Measurements from ENCODE around the gene BIN1.

The BIN1 gene

GRCh38 chr2:127078028-127078427, 28.9 kb downstream of the BIN1 start:
- no peak for DNase-seq (ENCODE audit: low read depth in 2 of 2)

GRCh38 chr2:127076924-127077323, 30.0 kb downstream of the BIN1 start:
- DNase-seq (ENCODE audit: low read depth in 2 of 2) = no peak

- DNase-seq (ENCODE audit: low read depth in 2 of 2) = no peak
Measured at GRCh38 chr2:127076290-127076689, 30.7 kb downstream of the BIN1 start.

GRCh38 chr2:127075821-127076220, 31.1 kb downstream of the BIN1 start:
- DNase-seq (ENCODE audit: low read depth in 2 of 2) = no peak

- DNase-seq (ENCODE audit: low read depth in 2 of 2) = no peak
Measured at GRCh38 chr2:127074936-127075335, 32.0 kb downstream of the BIN1 start.

GRCh38 chr2:127074358-127074757, 32.6 kb downstream of the BIN1 start:
- DNase-seq (ENCODE audit: low read depth in 2 of 2) = no peak

- no peak for DNase-seq (ENCODE audit: low read depth in 2 of 2)
Measured at GRCh38 chr2:127072970-127073369, 34.0 kb downstream of the BIN1 start.

GRCh38 chr2:127072396-127072795, 34.6 kb downstream of the BIN1 start:
- DNase-seq (ENCODE audit: low read depth in 2 of 2) = no peak

GRCh38 chr2:127071901-127072328, 35.0 kb downstream of the BIN1 start:
- DNase-seq (ENCODE audit: low read depth in 2 of 2) = no peak

GRCh38 chr2:127070221-127070620, 36.7 kb downstream of the BIN1 start:
- DNase-seq (ENCODE audit: low read depth in 2 of 2) = no peak

GRCh38 chr2:127069536-127069935, 37.4 kb downstream of the BIN1 start:
- no peak for DNase-seq (ENCODE audit: low read depth in 2 of 2)

GRCh38 chr2:127069003-127069402, 38.0 kb downstream of the BIN1 start:
- DNase-seq (ENCODE audit: low read depth in 2 of 2) = no peak

GRCh38 chr2:127068351-127068741, 38.6 kb downstream of the BIN1 start:
- no peak for DNase-seq (ENCODE audit: low read depth in 2 of 2)

- DNase-seq (ENCODE audit: low read depth in 2 of 2) = peak; percentile 40 to 62
Measured at GRCh38 chr2:127067620-127068350, 39.2 kb downstream of the BIN1 start.

- DNase-seq (ENCODE audit: low read depth in 2 of 2) = no peak
Measured at GRCh38 chr2:127066942-127067341, 40.0 kb downstream of the BIN1 start.

- DNase-seq (ENCODE audit: low read depth in 2 of 2) = no peak
Measured at GRCh38 chr2:127065940-127066318, 41.0 kb downstream of the BIN1 start.

GRCh38 chr2:127065299-127065939, 41.5 kb downstream of the BIN1 start:
- no peak for DNase-seq (ENCODE audit: low read depth in 2 of 2)

GRCh38 chr2:127064642-127065250, 42.2 kb downstream of the BIN1 start:
- DNase-seq (ENCODE audit: low read depth in 2 of 2) = peak; percentile 75 to 76

- DNase-seq (ENCODE audit: low read depth in 2 of 2) = no peak
Measured at GRCh38 chr2:127063701-127064590, 43.0 kb downstream of the BIN1 start.

GRCh38 chr2:127061375-127062273, 45.3 kb downstream of the BIN1 start:
- DNase-seq (ENCODE audit: low read depth in 2 of 2) = no peak
